HEK293 (cell line): ENCODE data around the gene TPM3.
A peak's percentile ranks its signal among the peaks of the same experiment; 100 is the strongest.
"Not testable (repeated sequence)": the region's sequence is repeated elsewhere in the genome, so short reads cannot be mapped to it uniquely, and the experiment has no call there.

Experiments used
- CTCF ChIA-PET: fragments of 350-600 bp; formaldehyde crosslinking; extraction: SDS; loops from one replicate; lab custom pipeline; 2021; ENCODE audit warnings: antibody characterized with exemption; lab: Yijun Ruan, JAX
- POLR2A ChIA-PET: fragments of 300-600 bp; formaldehyde crosslinking; extraction: SDS; loops from one replicate; lab custom pipeline; 2020; ENCODE audit warnings: antibody characterized with exemption, inconsistent platforms; lab: Yijun Ruan, JAX
- H3K27ac ChIP-seq: fragments of 200-500 bp; sonication (Bioruptor generic); 2 replicates; pipeline ENCODE4 v1.5.1; 2014; ENCODE audit warnings: low read depth, low read length, control low read depth, inconsistent platforms; ENCODE audit errors: extremely low read depth
- H3K36me3 ChIP-seq, 2 experiments: fragments of 200-500 bp in 1 of 2; sonication (Bioruptor generic) in 1 of 2; 1 replicate in 1 of 2; 2 replicates in 1 of 2; pipeline ENCODE4 v1.5.1; 2014 to 2017; ENCODE audit warnings: inconsistent platforms in 2 of 2, low read length in 2 of 2; ENCODE audit not compliant: control insufficient read depth in 2 of 2, insufficient read depth in 1 of 2
- H3K4me1 ChIP-seq: fragments of 200-500 bp; sonication (Bioruptor generic); 2 replicates; pipeline ENCODE4 v1.5.1; 2014; ENCODE audit warnings: mild to moderate bottlenecking, low read length, inconsistent platforms; ENCODE audit not compliant: control insufficient read depth, insufficient read depth
- H3K4me3 ChIP-seq: 2 replicates; pipeline ENCODE4 v1.5.1; 2011; ENCODE audit warnings: low read depth, mild to moderate bottlenecking, control low read depth, low read length, moderate library complexity
- H3K9me3 ChIP-seq: fragments of 200-500 bp; sonication (Bioruptor generic); 2 replicates; pipeline ENCODE4 v1.5.1; 2014; ENCODE audit warnings: low read depth, low read length, inconsistent platforms; ENCODE audit not compliant: control insufficient read depth, insufficient read depth
- BCL11B ChIP-seq: fragments of 450-650 bp; formaldehyde crosslinking; IDR thresholded peaks from 2 replicates; pipeline ENCODE4 v1.5.1; 2016; ENCODE audit warnings: low read depth, missing biosample characterization, missing genetic modification characterization
- EGR2 ChIP-seq: fragments of 450-650 bp; formaldehyde crosslinking; IDR thresholded peaks from 2 replicates; pipeline ENCODE4 v1.5.1; 2016; ENCODE audit warnings: low read depth, missing biosample characterization, missing genetic modification characterization
- GLI2 ChIP-seq: fragments of 450-650 bp; formaldehyde crosslinking; IDR thresholded peaks from 2 replicates; pipeline ENCODE4; 2017; ENCODE audit warnings: missing biosample characterization, missing genetic modification characterization, low read depth, borderline replicate concordance
- MYNN ChIP-seq: fragments of 450-650 bp; formaldehyde crosslinking; IDR thresholded peaks from 2 replicates; pipeline ENCODE4 v1.5.1; 2016; ENCODE audit warnings: missing biosample characterization, missing genetic modification characterization, borderline replicate concordance
- PRDM4 ChIP-seq: fragments of 450-650 bp; formaldehyde crosslinking; IDR thresholded peaks from 2 replicates; pipeline ENCODE4 v1.5.1; 2017; ENCODE audit warnings: missing biosample characterization, missing genetic modification characterization
- ZBTB8A ChIP-seq: fragments of 450-650 bp; formaldehyde crosslinking; IDR thresholded peaks from 2 replicates; pipeline ENCODE4 v1.5.1; 2016; ENCODE audit warnings: missing biosample characterization, missing genetic modification characterization
- ZFHX2 ChIP-seq: fragments of 450-650 bp; formaldehyde crosslinking; conservative IDR thresholded peaks from 2 replicates; pipeline ENCODE4 v1.5.1; 2016; ENCODE audit warnings: missing biosample characterization, missing genetic modification characterization
- ZFP41 ChIP-seq: fragments of 450-650 bp; formaldehyde crosslinking; IDR thresholded peaks from 2 replicates; pipeline ENCODE4 v1.5.1; 2016; ENCODE audit warnings: missing biosample characterization, missing genetic modification characterization, borderline replicate concordance
- ZNF184 ChIP-seq: fragments of 450-650 bp; IDR thresholded peaks from 2 replicates; pipeline ENCODE4 v1.5.1; 2018; ENCODE audit warnings: missing biosample characterization, mild to moderate bottlenecking, missing genetic modification characterization
- ZNF248 ChIP-seq: fragments of 450-650 bp; formaldehyde crosslinking; IDR thresholded peaks from 2 replicates; pipeline ENCODE4 v1.5.1; 2017; ENCODE audit warnings: missing biosample characterization, missing genetic modification characterization
- ZNF362 ChIP-seq: fragments of 450-650 bp; formaldehyde crosslinking; IDR thresholded peaks from 2 replicates; pipeline ENCODE4 v1.5.1; 2016; ENCODE audit warnings: missing biosample characterization, missing genetic modification characterization
- ZNF366 ChIP-seq: fragments of 450-650 bp; formaldehyde crosslinking; conservative IDR thresholded peaks from 2 replicates; pipeline ENCODE4 v1.5.1; 2016; ENCODE audit warnings: missing biosample characterization, missing genetic modification characterization
- ZNF558 ChIP-seq: fragments of 450-650 bp; formaldehyde crosslinking; IDR thresholded peaks from 2 replicates; pipeline ENCODE4 v1.5.1; 2016; ENCODE audit warnings: missing biosample characterization, missing genetic modification characterization
- ZNF561 ChIP-seq: fragments of 450-650 bp; IDR thresholded peaks from 2 replicates; pipeline ENCODE4 v1.5.1; 2018; ENCODE audit warnings: missing biosample characterization, missing genetic modification characterization, borderline replicate concordance
- ZNF785 ChIP-seq: fragments of 450-650 bp; formaldehyde crosslinking; IDR thresholded peaks from 2 replicates; pipeline ENCODE4 v1.5.1; 2016; ENCODE audit warnings: missing biosample characterization, missing genetic modification characterization

Gene TPM3

GRCh38 chr1:154206196-154206595 is 14.3 kb upstream of the TPM3 start, which contains the start of gene CFAP141:
CFAP141 (minus strand) TSS chr1:154206333; CDS start chr1:154206307, 26 bp downstream.
- CTCF ChIA-PET, result no interaction called here

GRCh38 chr1:154205778-154206177 is 13.9 kb upstream of the TPM3 start:
- TF ChIP-seq ZFHX2 (tag by site-specific recombination), result 0 out of 2 replicates have a peak, but pooled peaks have one; percentile 7
- TF ChIP-seq ZNF184 (tag by site-specific recombination), result peak; percentile 33; the same call in 1 of the 2 replicates
- 0 out of 2 replicates have a peak, but pooled peaks have one; percentile 34 for TF ChIP-seq EGR2 (tag by site-specific recombination)
- POLR2A ChIA-PET, CTCF ChIA-PET, H3K4me3 ChIP-seq, H3K27ac ChIP-seq, H3K9me3 ChIP-seq, H3K4me1 ChIP-seq: not testable (repeated sequence)
- peaks cover 38 to 50% of the 10 kb centered on the region in 2 experiments for H3K36me3 ChIP-seq

More at GRCh38 chr1:154206196-154206595, 14.3 kb upstream of the TPM3 start, which contains the start of gene CFAP141:
- no peaks in the 10 kb centered on the region for H3K9me3 ChIP-seq
- POLR2A ChIA-PET, result no interaction called here
- no peak for TF ChIP-seq PRDM4 (tag by site-specific recombination)
- no peak for TF ChIP-seq ZBTB8A (tag by site-specific recombination)
- no peak for TF ChIP-seq ZNF785 (tag by site-specific recombination)
- TF ChIP-seq MYNN (tag by site-specific recombination), result peak; percentile 56; the same call in 1 of the 2 replicates
- TF ChIP-seq ZNF248 (tag by site-specific recombination), result no peak
- TF ChIP-seq ZNF561, result no peak
- TF ChIP-seq, all 188 proteins: peak for 1
- Histone ChIP-seq H3K4me3 (no peak within 1 kb of the TSS), H3K27ac (no peak within 1 kb of the TSS), H3K36me3 (peaks cover 42 to 53% of the 10 kb centered on the region in 2 experiments), H3K4me1 (no peaks in the 10 kb centered on the region)

- POLR2A ChIA-PET, result interaction anchor here (0.7 to 1.2 kb wide), 3 partner anchors 24 to 136 kb away, joined by 3 to 5 read pairs (median 3); no protein-coding TSS in a partner anchor
- Histone ChIP-seq H3K27ac (no peak overlapping the region), H3K4me3 (no peak overlapping the region), H3K9me3 (no peaks in the 10 kb centered on the region), H3K36me3 (no peaks in the 10 kb centered on the region), H3K4me1 (peaks cover 6% of the 10 kb centered on the region)
- CTCF ChIA-PET, result interaction anchor here (0.6 to 3.3 kb wide), 23 partner anchors 8 to 277 kb away, joined by 3 to 20 read pairs (median 4); partner anchors contain the start of genes HAX1 and UBAP2L
- no peak for TF ChIP-seq GLI2 (tag by site-specific recombination)
- TF ChIP-seq ZNF366, result no peak
- peak; percentile 76; the same call in 1 of the 2 replicates for TF ChIP-seq ZNF362 (tag by site-specific recombination)
- TF ChIP-seq ZFP41 (tag by site-specific recombination), result no peak
- no peak for TF ChIP-seq ZNF558
- no peak for TF ChIP-seq BCL11B (tag by site-specific recombination)
Measured at GRCh38 chr1:154199563-154199879, 7.6 kb upstream of the TPM3 start.
